H9 (cell line): ENCODE measurements around the gene SRPK2. TPM values are rescaled to one million over a fixed set of nuclear protein-coding genes. Genes with fewer than 3 reads are reported as not detected.

ENCODE experiments used
- DNase-seq: peaks from one replicate; pipeline ENCODE4 v3.0.0-alpha.2; 2017
- H2AFZ ChIP-seq: one replicate; pipeline ENCODE4 v1.6.1; 2013; ENCODE audit warnings: mild to moderate bottlenecking, low read length, control low read depth, moderate library complexity
- H2AK5ac ChIP-seq: 2 replicates; pipeline ENCODE4 v1.6.1; 2013; ENCODE audit warnings: low read length, control low read depth, mixed read lengths; ENCODE audit not compliant: insufficient read length
- H2BK120ac ChIP-seq: one replicate; pipeline ENCODE4 v1.6.1; 2013; ENCODE audit warnings: low read depth, mild to moderate bottlenecking, low read length, control low read depth, inconsistent platforms; ENCODE audit not compliant: poor library complexity, severe bottlenecking
- H2BK12ac ChIP-seq: 2 replicates; pipeline ENCODE4 v1.6.1; 2013; ENCODE audit warnings: low read length, control low read depth, mixed read lengths, low read depth; ENCODE audit not compliant: insufficient read length
- H2BK15ac ChIP-seq: 2 replicates; pipeline ENCODE4 v1.6.1; 2013; ENCODE audit warnings: low read depth, low read length, control low read depth
- H2BK20ac ChIP-seq: one replicate; pipeline ENCODE4 v1.6.1; 2013; ENCODE audit warnings: low read depth, mild to moderate bottlenecking, low read length, control low read depth, inconsistent platforms; ENCODE audit not compliant: poor library complexity, severe bottlenecking
- H2BK5ac ChIP-seq: 2 replicates; pipeline ENCODE4 v1.6.1; 2013; ENCODE audit warnings: low read length, control low read depth, mixed read lengths; ENCODE audit not compliant: insufficient read length
- H3K14ac ChIP-seq: 2 replicates; pipeline ENCODE4 v1.6.1; 2013; ENCODE audit warnings: low read length, control low read depth; ENCODE audit not compliant: insufficient read depth
- H3K18ac ChIP-seq: 2 replicates; pipeline ENCODE4 v1.6.1; 2013; ENCODE audit warnings: low read depth, mild to moderate bottlenecking, mixed read lengths, low read length, control low read depth; ENCODE audit not compliant: insufficient read length
- H3K23ac ChIP-seq: 2 replicates; pipeline ENCODE4 v1.6.1; 2013; ENCODE audit warnings: low read length, control low read depth, mixed read lengths, low read depth; ENCODE audit not compliant: insufficient read length
- H3K23me2 ChIP-seq: 2 replicates; pipeline ENCODE4 v1.6.1; 2013; ENCODE audit warnings: low read depth, mild to moderate bottlenecking, mixed read lengths, low read length, control low read depth; ENCODE audit not compliant: insufficient read length, poor library complexity, severe bottlenecking
- H3K27ac ChIP-seq: 2 replicates; pipeline ENCODE4 v1.5.1; 2013; ENCODE audit warnings: low read length, control low read depth, mixed read lengths, low read depth; ENCODE audit not compliant: insufficient read length
- H3K27me3 ChIP-seq: 2 replicates; pipeline ENCODE4 v1.6.1; 2013; ENCODE audit warnings: low read length, control low read depth, inconsistent platforms; ENCODE audit not compliant: insufficient read depth
- H3K4ac ChIP-seq: 2 replicates; pipeline ENCODE4 v1.6.1; 2013; ENCODE audit warnings: low read depth, mild to moderate bottlenecking, control low read depth, inconsistent platforms, low read length, moderate library complexity
- H3K4me1 ChIP-seq: 2 replicates; pipeline ENCODE4 v1.6.1; 2013; ENCODE audit warnings: low read length, control low read depth, inconsistent platforms; ENCODE audit not compliant: insufficient read depth
- H3K4me2 ChIP-seq: 2 replicates; pipeline ENCODE4 v1.6.1; 2013; ENCODE audit warnings: low read length, control low read depth, mixed read lengths; ENCODE audit not compliant: insufficient read length, insufficient read depth
- H3K56ac ChIP-seq: 2 replicates; pipeline ENCODE4 v1.6.1; 2013; ENCODE audit warnings: low read depth, mild to moderate bottlenecking, mixed read lengths, low read length, control low read depth; ENCODE audit not compliant: insufficient read length
- H3K79me1 ChIP-seq: 2 replicates; pipeline ENCODE4 v1.6.1; 2013; ENCODE audit warnings: low read depth, mild to moderate bottlenecking, moderate library complexity, low read length, control low read depth, inconsistent platforms; ENCODE audit not compliant: insufficient read depth, poor library complexity, severe bottlenecking
- H3K79me2 ChIP-seq: 2 replicates; pipeline ENCODE4 v1.6.1; 2013; ENCODE audit warnings: low read length, control low read depth, inconsistent platforms; ENCODE audit not compliant: insufficient read depth
- H3K9ac ChIP-seq: 2 replicates; pipeline ENCODE4 v1.6.1; 2013; ENCODE audit warnings: low read length, control low read depth, mixed read lengths; ENCODE audit not compliant: insufficient read length; ENCODE audit errors: extremely low read depth
- H3K9me3 ChIP-seq: one replicate; pipeline ENCODE4 v1.6.1; 2013; ENCODE audit warnings: low read depth, low read length, inconsistent platforms; ENCODE audit not compliant: control insufficient read depth
- H3T11ph ChIP-seq: one replicate; pipeline ENCODE4 v1.6.1; 2013; ENCODE audit warnings: mild to moderate bottlenecking, low read length, control low read depth, inconsistent platforms
- H4K20me1 ChIP-seq: one replicate; pipeline ENCODE4 v1.6.1; 2013; ENCODE audit not compliant: control insufficient read depth, insufficient read length, insufficient read depth
- H4K5ac ChIP-seq: 2 replicates; pipeline ENCODE4 v1.6.1; 2013; ENCODE audit warnings: low read depth, mild to moderate bottlenecking, mixed read lengths, low read length, control low read depth; ENCODE audit not compliant: insufficient read length
- H4K8ac ChIP-seq: replicated peaks from 2 replicates; pipeline ENCODE4 v1.6.1; 2013; ENCODE audit warnings: low read length, control low read depth, mixed read lengths, low read depth; ENCODE audit not compliant: insufficient read length
- H4K91ac ChIP-seq: 2 replicates; pipeline ENCODE4 v1.6.1; 2013; ENCODE audit warnings: low read depth, mild to moderate bottlenecking, moderate library complexity, mixed read lengths, low read length, control low read depth; ENCODE audit not compliant: insufficient read length
- H3K27ac Mint-ChIP-seq, 3 experiments: 2 replicates in 2 of 3; 3 replicates in 1 of 3; pipeline ENCODE4 v1.8.0; 2020 to 2021; ENCODE audit warnings: mixed read lengths in 3 of 3, mild to moderate bottlenecking in 1 of 3, moderate library complexity in 1 of 3
- H3K27me3 Mint-ChIP-seq: 2 replicates; pipeline ENCODE4 v1.8.0; 2021; ENCODE audit warnings: low read depth, mild to moderate bottlenecking, moderate library complexity, mixed read lengths
- H3K36me3 Mint-ChIP-seq, 3 experiments: 2 replicates in 2 of 3; 3 replicates in 1 of 3; pipeline ENCODE4 v1.8.0; 2020 to 2021; ENCODE audit warnings: low read depth in 3 of 3, mixed read lengths in 3 of 3; ENCODE audit not compliant: insufficient read depth in 1 of 3
- H3K4me1 Mint-ChIP-seq, 2 experiments: 2 replicates each; pipeline ENCODE4 v1.8.0; 2020; ENCODE audit warnings: mixed read lengths in 2 of 2
- H3K4me3 Mint-ChIP-seq, 2 experiments: 2 replicates in 1 of 2; 3 replicates in 1 of 2; pipeline ENCODE4 v1.8.0; 2020 to 2021; ENCODE audit warnings: mild to moderate bottlenecking in 2 of 2, mixed read lengths in 2 of 2, moderate library complexity in 1 of 2
- H3K9me3 Mint-ChIP-seq, 2 experiments: 2 replicates in 1 of 2; 3 replicates in 1 of 2; pipeline ENCODE4 v1.8.0; 2020; ENCODE audit warnings: mild to moderate bottlenecking in 2 of 2, mixed read lengths in 2 of 2, moderate library complexity in 1 of 2
- WGBS: extraction: QIAGEN DNeasy Blood & Tissue Kit; methylation state at CpG from one replicate; pipeline ENCODE4 v1.1.7; 2013; ENCODE audit warnings: missing lambda C conversion rate, low lambda C conversion rate, mixed read lengths; ENCODE audit not compliant: insufficient read length; ENCODE audit errors: extremely low coverage; 5-methylcytosine and 5-hydroxymethylcytosine counted together
- total RNA-seq: library from RNA; stranded (reverse); gene quantifications from 2 replicates; pipeline ENCODE4 v1.2.1, GENCODE V29; 2021
- TF ChIP-seq, protein P1 (sequence below): fragments of 200-600 bp; sonication (generic); conservative IDR thresholded peaks from 3 replicates; pipeline ENCODE4 v1.8.0; 2021; ENCODE audit warnings: antibody characterized with exemption, mild to moderate bottlenecking

Gene SRPK2
- total RNA-seq, 1 experiment from 2014 or later = 41.1 TPM

DNA sequence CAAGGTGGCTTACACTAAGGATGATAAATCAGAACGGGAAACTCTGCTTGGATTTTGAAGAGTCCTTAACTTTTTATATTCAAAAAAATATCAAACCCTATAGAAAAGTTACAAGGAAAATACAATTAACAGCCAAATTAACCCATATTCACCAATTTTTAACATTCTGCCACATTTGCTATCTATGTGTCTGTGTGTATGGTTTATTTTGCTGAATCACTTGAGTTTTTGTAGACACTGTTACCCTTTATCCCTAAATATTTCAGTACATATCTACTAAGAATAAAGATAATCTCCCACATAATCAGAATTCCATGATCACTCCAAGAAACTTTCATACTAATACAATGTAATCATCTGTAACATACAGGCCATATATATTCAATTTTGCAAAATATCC lies 1.2 kb upstream of the SRPK2 start:
- no peak overlapping the region for H4K5ac ChIP-seq
- H4K20me1 ChIP-seq = no peaks in the 10 kb centered on the region
- no peak for DNase-seq
- no peak overlapping the region for H2BK120ac ChIP-seq
- Mint-ChIP-seq H3K27ac (no peak overlapping the region), H3K27me3 (no peaks in the 10 kb centered on the region; the same call in 1 of the 2 replicates), H3K9me3 (peaks cover 2 to 3% of the 10 kb centered on the region in 2 experiments; a peak in 3 of 5 replicates), H3K36me3 (peaks cover 5 to 8% (median 7%) of the 10 kb centered on the region in 3 experiments), H3K4me1 (peaks cover 9 to 14% of the 10 kb centered on the region in 2 experiments), H3K4me3 (peak overlapping the region; percentile 91 to 96; a peak in 4 of 5 replicates)
- H3K79me1 ChIP-seq = peaks cover 4% of the 10 kb centered on the region
- WGBS = no CpG with 5 or more reads among the region's 1 CpG
- no peak overlapping the region for H2BK12ac ChIP-seq
- H3K79me2 ChIP-seq = peaks cover 5% of the 10 kb centered on the region; the same call in 1 of the 2 replicates
- no peak overlapping the region for H3K56ac ChIP-seq
- H3K4ac ChIP-seq = no peak overlapping the region
- no peak overlapping the region for H3K4me2 ChIP-seq
- no peak overlapping the region for H2BK20ac ChIP-seq
- TF ChIP-seq, protein P1, sequence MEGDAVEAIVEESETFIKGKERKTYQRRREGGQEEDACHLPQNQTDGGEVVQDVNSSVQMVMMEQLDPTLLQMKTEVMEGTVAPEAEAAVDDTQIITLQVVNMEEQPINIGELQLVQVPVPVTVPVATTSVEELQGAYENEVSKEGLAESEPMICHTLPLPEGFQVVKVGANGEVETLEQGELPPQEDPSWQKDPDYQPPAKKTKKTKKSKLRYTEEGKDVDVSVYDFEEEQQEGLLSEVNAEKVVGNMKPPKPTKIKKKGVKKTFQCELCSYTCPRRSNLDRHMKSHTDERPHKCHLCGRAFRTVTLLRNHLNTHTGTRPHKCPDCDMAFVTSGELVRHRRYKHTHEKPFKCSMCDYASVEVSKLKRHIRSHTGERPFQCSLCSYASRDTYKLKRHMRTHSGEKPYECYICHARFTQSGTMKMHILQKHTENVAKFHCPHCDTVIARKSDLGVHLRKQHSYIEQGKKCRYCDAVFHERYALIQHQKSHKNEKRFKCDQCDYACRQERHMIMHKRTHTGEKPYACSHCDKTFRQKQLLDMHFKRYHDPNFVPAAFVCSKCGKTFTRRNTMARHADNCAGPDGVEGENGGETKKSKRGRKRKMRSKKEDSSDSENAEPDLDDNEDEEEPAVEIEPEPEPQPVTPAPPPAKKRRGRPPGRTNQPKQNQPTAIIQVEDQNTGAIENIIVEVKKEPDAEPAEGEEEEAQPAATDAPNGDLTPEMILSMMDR = no peak
- no peaks in the 10 kb centered on the region for H3K27me3 ChIP-seq
- no peak overlapping the region for H4K91ac ChIP-seq
- no peak overlapping the region for H3K14ac ChIP-seq
- H3K27ac ChIP-seq = no peak overlapping the region
- H2AFZ ChIP-seq = no peak overlapping the region
- no peaks in the 10 kb centered on the region for H3K4me1 ChIP-seq
- H2BK5ac ChIP-seq = no peak overlapping the region
- no peak overlapping the region for H3T11ph ChIP-seq
- H2BK15ac ChIP-seq = no peak overlapping the region
- no peak overlapping the region for H3K18ac ChIP-seq
- H3K9me3 ChIP-seq = no peaks in the 10 kb centered on the region
- H3K23me2 ChIP-seq = peaks cover 6% of the 10 kb centered on the region
- no peak overlapping the region for H3K9ac ChIP-seq
- H2AK5ac ChIP-seq = no peak overlapping the region
- H4K8ac ChIP-seq = no peak overlapping the region
- H3K23ac ChIP-seq = no peak overlapping the region
